Transverse colon (tissue), 3 donors: ENCODE results near the gene ETV6.

ENCODE experiments used
- EP300 ChIP-seq: sonication (generic); formaldehyde crosslinking; IDR thresholded peaks from one replicate; pipeline ENCODE4 v1.6.1; 2017; ENCODE audit warnings: antibody characterized with exemption, low read depth
- POLR2A ChIP-seq: fragments of 450-650 bp; IDR thresholded peaks from one replicate; pipeline ENCODE4 v1.6.1; 2016; ENCODE audit warnings: antibody characterized with exemption, mild to moderate bottlenecking, moderate library complexity
- TF ChIP-seq, protein P1 (sequence below), 5 experiments: fragments of 200-600 bp in 3 of 5; fragments of 450-650 bp in 2 of 5; sonication (generic) in 3 of 5; IDR thresholded peaks; 1 replicate in 2 of 5; 2 replicates in 3 of 5; pipeline ENCODE4 v1.5.1; 2016 to 2017; ENCODE audit warnings: antibody characterized with exemption in 5 of 5, inconsistent platforms in 3 of 5, mild to moderate bottlenecking in 2 of 5, moderate library complexity in 1 of 5

- TF ChIP-seq, protein P1, sequence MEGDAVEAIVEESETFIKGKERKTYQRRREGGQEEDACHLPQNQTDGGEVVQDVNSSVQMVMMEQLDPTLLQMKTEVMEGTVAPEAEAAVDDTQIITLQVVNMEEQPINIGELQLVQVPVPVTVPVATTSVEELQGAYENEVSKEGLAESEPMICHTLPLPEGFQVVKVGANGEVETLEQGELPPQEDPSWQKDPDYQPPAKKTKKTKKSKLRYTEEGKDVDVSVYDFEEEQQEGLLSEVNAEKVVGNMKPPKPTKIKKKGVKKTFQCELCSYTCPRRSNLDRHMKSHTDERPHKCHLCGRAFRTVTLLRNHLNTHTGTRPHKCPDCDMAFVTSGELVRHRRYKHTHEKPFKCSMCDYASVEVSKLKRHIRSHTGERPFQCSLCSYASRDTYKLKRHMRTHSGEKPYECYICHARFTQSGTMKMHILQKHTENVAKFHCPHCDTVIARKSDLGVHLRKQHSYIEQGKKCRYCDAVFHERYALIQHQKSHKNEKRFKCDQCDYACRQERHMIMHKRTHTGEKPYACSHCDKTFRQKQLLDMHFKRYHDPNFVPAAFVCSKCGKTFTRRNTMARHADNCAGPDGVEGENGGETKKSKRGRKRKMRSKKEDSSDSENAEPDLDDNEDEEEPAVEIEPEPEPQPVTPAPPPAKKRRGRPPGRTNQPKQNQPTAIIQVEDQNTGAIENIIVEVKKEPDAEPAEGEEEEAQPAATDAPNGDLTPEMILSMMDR (IDR thresholded peaks at IDR 0.05) = no peak
- TF ChIP-seq EP300 (no peak), POLR2A (no peak)
Observed at GRCh38 chr12:11759899-11760298, 110.4 kb downstream of the ETV6 start.
